Glutamatergic neuron (in vitro differentiated cells): ENCODE results near the gene TEAD4. TPM values are rescaled to one million over a fixed set of nuclear protein-coding genes. Genes with fewer than 3 reads are reported as not detected.
A peak's percentile ranks its signal among the peaks of the same experiment; 100 is the strongest.

Experiments
- DNase-seq: peaks from one replicate; pipeline ENCODE4 v3.0.0; 2022
- H3K27ac Mint-ChIP-seq: one replicate; pipeline ENCODE4 v1.8.0; 2020; ENCODE audit warnings: mild to moderate bottlenecking, mixed read lengths, inconsistent platforms; ENCODE audit not compliant: unreplicated experiment
- H3K27me3 Mint-ChIP-seq: one replicate; pipeline ENCODE4 v1.8.0; 2020; ENCODE audit warnings: mild to moderate bottlenecking, moderate library complexity, mixed read lengths, inconsistent platforms; ENCODE audit not compliant: unreplicated experiment
- H3K36me3 Mint-ChIP-seq: one replicate; pipeline ENCODE4 v1.8.0; 2020; ENCODE audit warnings: mild to moderate bottlenecking, mixed read lengths, inconsistent platforms; ENCODE audit not compliant: unreplicated experiment
- H3K4me1 Mint-ChIP-seq: one replicate; pipeline ENCODE4 v1.8.0; 2020; ENCODE audit warnings: mild to moderate bottlenecking, low read depth, mixed read lengths, inconsistent platforms; ENCODE audit not compliant: unreplicated experiment
- H3K4me3 Mint-ChIP-seq: one replicate; pipeline ENCODE4 v1.8.0; 2020; ENCODE audit warnings: mild to moderate bottlenecking, mixed read lengths, inconsistent platforms; ENCODE audit not compliant: unreplicated experiment
- H3K9me3 Mint-ChIP-seq: one replicate; pipeline ENCODE4 v1.8.0; 2020; ENCODE audit warnings: mild to moderate bottlenecking, moderate library complexity, mixed read lengths, inconsistent platforms; ENCODE audit not compliant: unreplicated experiment
- CTCF ChIP-seq: fragments of 200-600 bp; sonication (generic); IDR thresholded peaks from one replicate; pipeline ENCODE4 v1.5.0; 2021; ENCODE audit not compliant: partially characterized antibody, unreplicated experiment
- total RNA-seq: library from RNA; stranded (reverse); fragmentation: NEBNext Ultra II Directional; extraction: Animal tissue kit (Norgen Biotek cat#: 25700); gene quantifications from one replicate; pipeline ENCODE4 v1.2.1, GENCODE V29; 2021; ENCODE audit not compliant: unreplicated experiment

TEAD4 gene
- total RNA-seq, 1 donor from 2014 or later = 3.8 TPM

DNA sequence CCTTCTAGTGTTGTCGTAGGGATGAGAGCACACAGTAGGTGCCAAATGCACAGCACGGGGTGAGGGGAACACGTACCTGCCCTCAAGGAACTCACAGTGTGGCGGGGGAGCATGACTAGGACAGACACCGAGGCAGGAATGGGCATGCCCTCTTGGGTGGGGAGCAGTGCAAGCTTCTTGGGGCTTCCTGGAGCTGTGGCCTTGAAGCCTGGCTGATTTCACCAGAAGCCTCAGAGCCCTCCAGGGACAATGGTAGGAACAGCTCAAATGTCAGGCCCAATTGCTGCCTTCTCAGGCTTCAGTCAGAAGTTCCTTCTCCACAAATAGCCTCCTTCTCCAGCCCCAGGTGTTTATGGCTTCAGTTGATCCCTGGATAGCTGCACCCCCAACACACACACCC lies 43.4 kb downstream of the TEAD4 start:
- Mint-ChIP-seq H3K27me3 (peaks cover 8% of the 10 kb centered on the region), H3K4me1 (peaks cover 45% of the 10 kb centered on the region), H3K27ac (peak overlapping the region; percentile 71), H3K36me3 (no peaks in the 10 kb centered on the region), H3K4me3 (no peak overlapping the region), H3K9me3 (peaks cover 6% of the 10 kb centered on the region)
- no peak for DNase-seq
- TF ChIP-seq CTCF = no peak

DNA sequence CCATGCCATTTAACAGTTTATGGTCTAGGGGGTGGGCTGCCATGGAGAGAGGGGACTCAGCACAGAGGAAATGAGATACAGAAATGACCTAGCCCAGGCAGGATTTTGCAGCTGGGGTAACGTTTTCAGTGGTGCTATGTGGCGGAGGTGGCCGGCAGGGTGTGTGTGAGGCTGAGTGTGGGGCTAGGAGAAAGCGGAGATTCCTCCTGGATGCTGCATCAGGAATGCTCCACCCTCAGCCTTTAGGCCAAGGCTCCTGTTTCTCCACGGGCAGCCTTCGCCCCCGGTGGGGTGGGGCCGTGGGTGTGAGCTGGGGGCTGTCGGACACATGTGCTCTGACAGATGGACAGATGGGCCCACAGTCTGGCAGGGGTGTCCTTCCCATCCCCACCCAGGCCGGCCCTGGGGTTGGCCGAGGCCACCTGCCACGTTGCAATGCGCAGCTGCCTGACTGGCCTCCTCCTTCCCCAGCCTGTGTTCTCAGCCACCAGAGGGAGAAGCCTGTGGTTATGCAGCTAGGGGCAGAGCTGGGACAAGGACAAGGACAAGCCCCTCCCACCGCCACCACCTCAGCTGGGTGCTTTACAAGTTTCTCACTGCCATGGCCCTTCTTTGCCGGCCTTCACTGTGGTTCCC lies 44.3 kb downstream of the TEAD4 start:
- no peak for TF ChIP-seq CTCF
- H3K9me3 Mint-ChIP-seq = peaks cover 6% of the 10 kb centered on the region
- peak overlapping the region; percentile 85 for H3K27ac Mint-ChIP-seq
- H3K4me1 Mint-ChIP-seq = peaks cover 45% of the 10 kb centered on the region
- peaks cover 8% of the 10 kb centered on the region for H3K27me3 Mint-ChIP-seq
- H3K4me3 Mint-ChIP-seq = no peak overlapping the region
- H3K36me3 Mint-ChIP-seq = peaks cover 5% of the 10 kb centered on the region
- DNase-seq = peak; percentile 76

DNA sequence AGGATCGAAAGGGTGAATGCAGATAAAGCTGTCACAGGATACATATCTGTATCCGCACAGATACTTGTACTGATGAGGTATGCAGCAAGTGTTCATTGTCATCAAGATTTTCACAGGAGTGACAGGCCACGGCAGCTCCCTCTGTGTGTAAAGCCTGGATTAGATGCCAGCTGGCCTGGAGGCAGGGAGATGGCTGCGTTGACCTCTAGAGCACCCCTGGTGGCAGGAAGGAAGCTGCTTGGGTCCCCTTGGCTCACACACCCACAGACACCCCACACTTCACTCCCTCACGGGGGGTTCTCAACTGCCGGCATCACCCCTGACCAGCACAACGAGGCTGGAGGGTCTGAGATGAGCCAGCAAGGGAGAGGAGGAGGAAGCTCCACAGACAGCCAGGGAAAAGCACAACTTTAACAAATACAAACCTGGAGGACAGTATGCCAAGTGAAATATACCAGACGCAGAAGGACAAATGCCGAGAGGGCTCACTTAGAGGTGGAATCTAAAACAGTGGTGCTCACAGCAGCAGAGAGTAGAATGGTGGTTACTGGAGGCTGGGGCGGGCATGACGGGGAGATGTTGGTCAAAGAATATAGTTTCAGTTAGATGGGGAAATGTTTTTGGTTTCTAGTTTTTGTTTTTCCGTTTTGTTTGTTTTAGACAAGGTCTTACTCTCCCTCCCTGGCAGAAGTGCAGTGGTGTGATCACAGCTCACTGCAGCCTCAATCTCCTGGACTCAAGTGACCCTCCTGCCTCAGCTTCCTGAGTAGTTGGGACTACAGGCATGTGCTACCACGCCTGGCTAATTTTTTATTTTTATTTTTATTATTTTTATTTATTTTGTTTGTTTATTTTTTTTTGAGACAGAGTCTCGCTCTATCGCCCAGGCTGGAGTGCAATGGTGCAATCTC lies 45.7 kb downstream of the TEAD4 start:
- peak overlapping the region; percentile 25 for H3K4me3 Mint-ChIP-seq
- peaks cover 8% of the 10 kb centered on the region for H3K27me3 Mint-ChIP-seq
- DNase-seq = peak; percentile 66

DNA sequence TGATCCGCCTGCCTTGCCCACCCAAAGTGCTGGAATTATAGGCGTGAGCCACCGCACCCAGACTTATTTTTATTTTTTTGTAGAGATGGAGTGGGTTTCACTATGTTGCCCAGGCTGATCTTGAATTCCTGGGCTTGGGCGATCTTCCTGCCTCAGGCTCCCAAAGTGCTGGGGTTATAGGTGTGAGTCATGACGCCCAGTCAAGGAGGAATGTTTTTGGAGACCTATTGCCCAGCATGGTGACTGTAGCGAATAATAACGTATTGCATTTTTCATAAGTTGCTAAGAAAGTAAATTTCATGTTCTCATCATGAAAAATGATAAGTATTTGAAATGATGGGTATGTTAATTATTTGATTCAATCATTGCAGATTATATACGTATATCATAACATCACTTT lies 46.5 kb downstream of the TEAD4 start:
- no peak for DNase-seq
- no peak overlapping the region for H3K4me3 Mint-ChIP-seq
- peaks cover 6% of the 10 kb centered on the region for H3K9me3 Mint-ChIP-seq
- peaks cover 6% of the 10 kb centered on the region for H3K36me3 Mint-ChIP-seq
- peaks cover 28% of the 10 kb centered on the region for H3K4me1 Mint-ChIP-seq
- no peak overlapping the region for H3K27ac Mint-ChIP-seq
- TF ChIP-seq CTCF = no peak
- peaks cover 10% of the 10 kb centered on the region for H3K27me3 Mint-ChIP-seq

More for the DNA sequence above, 45.7 kb downstream of the TEAD4 start:
- H3K27ac Mint-ChIP-seq = peak overlapping the region; percentile 72
- TF ChIP-seq CTCF = peak; percentile 55
- H3K4me1 Mint-ChIP-seq = peaks cover 35% of the 10 kb centered on the region
- peaks cover 6% of the 10 kb centered on the region for H3K9me3 Mint-ChIP-seq
- peaks cover 6% of the 10 kb centered on the region for H3K36me3 Mint-ChIP-seq

GRCh38 chr12:3009780-3010179 lies 50.6 kb downstream of the TEAD4 start:
- Mint-ChIP-seq H3K27me3 (peaks cover 6% of the 10 kb centered on the region), H3K4me1 (peaks cover 4% of the 10 kb centered on the region), H3K4me3 (no peak overlapping the region), H3K27ac (no peak overlapping the region), H3K36me3 (peaks cover 6% of the 10 kb centered on the region), H3K9me3 (peaks cover 7% of the 10 kb centered on the region)
- TF ChIP-seq CTCF = no peak
- no peak for DNase-seq
